ENCODE measurements around the gene MS4A18. TPM values are rescaled to one million over a fixed set of nuclear protein-coding genes. Genes with fewer than 3 reads are reported as not detected.

The MS4A18 gene
- total RNA-seq, 4 donors from 2014 or later: not detected

DNA sequence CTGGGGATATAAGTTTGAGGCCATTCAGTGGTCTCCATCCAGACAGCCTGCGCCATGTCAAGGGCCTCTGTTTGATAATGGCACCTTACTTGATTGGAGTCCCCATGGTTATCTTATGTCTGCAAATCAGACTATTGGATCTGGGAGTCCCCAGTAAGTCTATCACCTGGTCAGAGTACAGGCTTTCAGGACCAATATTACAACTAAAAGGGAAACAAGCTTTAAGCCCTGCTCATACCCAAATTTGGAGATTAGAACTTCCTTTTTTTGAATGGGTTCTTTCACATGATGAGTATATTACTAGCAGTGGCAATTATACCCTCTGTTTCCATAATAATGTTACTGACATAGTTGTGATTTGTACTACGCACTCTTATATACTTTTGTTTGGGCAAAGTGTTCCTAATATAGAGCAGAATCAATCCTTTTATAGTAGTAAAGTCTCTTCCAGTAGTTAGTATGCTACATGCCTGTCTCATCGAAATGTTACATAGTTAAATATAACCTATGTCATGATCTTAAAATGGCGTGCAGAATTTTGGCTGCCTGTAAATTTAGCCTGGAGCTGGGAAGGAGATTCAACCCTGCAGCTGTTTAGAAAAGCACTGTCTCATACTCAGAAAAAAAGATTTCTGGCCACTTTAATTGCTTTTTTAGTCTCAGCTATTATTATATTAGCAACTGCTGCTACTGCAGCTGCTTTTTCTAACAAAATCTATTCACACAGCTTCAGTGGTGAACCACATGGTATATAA lies 37.1 kb downstream of the MS4A18 start:
- peak in 1 of 2 donors; percentile 16 for DNase-seq (ENCODE audit: low spot score in 2 of 2)
- Histone ChIP-seq H3K4me3 (no peak overlapping the region), H3K27ac (no peak overlapping the region), H3K9me3 (no peaks in the 10 kb centered on the region), H3K4me1 (no peaks in the 10 kb centered on the region), H3K36me3 (no peaks in the 10 kb centered on the region), H3K27me3 (peaks cover 28% of the 10 kb centered on the region)
- TF ChIP-seq POLR2A (IDR thresholded peaks at IDR 0.05): no peak
- TF ChIP-seq, protein P1, sequence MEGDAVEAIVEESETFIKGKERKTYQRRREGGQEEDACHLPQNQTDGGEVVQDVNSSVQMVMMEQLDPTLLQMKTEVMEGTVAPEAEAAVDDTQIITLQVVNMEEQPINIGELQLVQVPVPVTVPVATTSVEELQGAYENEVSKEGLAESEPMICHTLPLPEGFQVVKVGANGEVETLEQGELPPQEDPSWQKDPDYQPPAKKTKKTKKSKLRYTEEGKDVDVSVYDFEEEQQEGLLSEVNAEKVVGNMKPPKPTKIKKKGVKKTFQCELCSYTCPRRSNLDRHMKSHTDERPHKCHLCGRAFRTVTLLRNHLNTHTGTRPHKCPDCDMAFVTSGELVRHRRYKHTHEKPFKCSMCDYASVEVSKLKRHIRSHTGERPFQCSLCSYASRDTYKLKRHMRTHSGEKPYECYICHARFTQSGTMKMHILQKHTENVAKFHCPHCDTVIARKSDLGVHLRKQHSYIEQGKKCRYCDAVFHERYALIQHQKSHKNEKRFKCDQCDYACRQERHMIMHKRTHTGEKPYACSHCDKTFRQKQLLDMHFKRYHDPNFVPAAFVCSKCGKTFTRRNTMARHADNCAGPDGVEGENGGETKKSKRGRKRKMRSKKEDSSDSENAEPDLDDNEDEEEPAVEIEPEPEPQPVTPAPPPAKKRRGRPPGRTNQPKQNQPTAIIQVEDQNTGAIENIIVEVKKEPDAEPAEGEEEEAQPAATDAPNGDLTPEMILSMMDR (IDR thresholded peaks at IDR 0.05): no peak
- no peak for TF ChIP-seq POLR2AphosphoS5 (IDR thresholded peaks at IDR 0.05)
- no peak for TF ChIP-seq EP300 (IDR thresholded peaks at IDR 0.05)
- WGBS: 56% methylated on average over 4 of the region's 4 CpGs

- Histone ChIP-seq H3K36me3 (no peaks in the 10 kb centered on the region), H3K27me3 (peaks cover 29% of the 10 kb centered on the region), H3K27ac (no peak overlapping the region), H3K4me1 (no peaks in the 10 kb centered on the region), H3K9me3 (no peaks in the 10 kb centered on the region), H3K4me3 (no peak overlapping the region)
- DNase-seq (ENCODE audit: low spot score in 2 of 2): peak in 1 of 2 donors; percentile 16
- 78% methylated on average over 11 of the region's 11 CpGs for WGBS
- TF ChIP-seq, protein P1 (IDR thresholded peaks at IDR 0.05): no peak
- TF ChIP-seq POLR2A (IDR thresholded peaks at IDR 0.05) (no peak), EP300 (IDR thresholded peaks at IDR 0.05) (no peak), POLR2AphosphoS5 (IDR thresholded peaks at IDR 0.05) (no peak)
These were observed 38.6 kb downstream of the MS4A18 start for GRCh38 chr11:60762851-60763691.

DNA sequence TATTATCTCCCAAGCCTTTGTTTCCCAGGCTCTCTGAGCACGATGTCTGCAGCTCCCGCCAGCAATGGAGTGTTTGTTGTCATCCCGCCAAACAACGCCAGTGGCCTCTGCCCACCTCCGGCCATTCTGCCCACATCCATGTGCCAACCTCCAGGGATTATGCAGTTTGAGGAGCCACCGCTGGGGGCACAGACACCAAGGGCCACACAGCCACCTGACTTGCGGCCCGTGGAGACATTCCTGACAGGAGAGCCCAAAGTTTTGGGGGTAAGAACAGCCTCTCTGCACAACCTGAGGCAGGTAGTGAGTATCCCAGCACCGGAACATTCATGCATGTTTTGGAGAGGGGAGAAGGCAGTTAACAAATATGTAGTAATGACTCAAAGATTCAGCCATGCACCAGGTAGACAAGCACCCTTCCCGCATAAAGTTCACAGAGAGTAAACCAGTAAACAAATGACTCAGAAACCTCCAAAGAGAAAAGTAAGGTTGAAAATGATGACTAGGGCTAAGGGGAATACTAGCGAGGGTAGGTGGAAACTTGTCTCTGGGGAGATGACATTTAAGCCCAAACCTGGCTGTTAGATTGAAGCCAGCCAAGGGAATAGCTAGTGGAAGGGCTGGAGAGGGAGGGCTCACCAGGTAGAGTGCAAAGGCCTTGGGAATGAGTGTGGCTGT lies 39.3 kb downstream of the MS4A18 start:
- no peak for TF ChIP-seq POLR2AphosphoS5 (IDR thresholded peaks at IDR 0.05)
- no peak for TF ChIP-seq POLR2A (IDR thresholded peaks at IDR 0.05)
- no peak for TF ChIP-seq EP300 (IDR thresholded peaks at IDR 0.05)
- TF ChIP-seq, protein P1 (IDR thresholded peaks at IDR 0.05): no peak
- peak in 1 of 2 donors; percentile 55 for DNase-seq (ENCODE audit: low spot score in 2 of 2)
- Histone ChIP-seq H3K27ac (no peak overlapping the region), H3K27me3 (peaks cover 29% of the 10 kb centered on the region), H3K4me3 (no peak overlapping the region), H3K9me3 (no peaks in the 10 kb centered on the region), H3K4me1 (no peaks in the 10 kb centered on the region), H3K36me3 (no peaks in the 10 kb centered on the region)
- WGBS: 90% methylated on average over 11 of the region's 11 CpGs

DNA sequence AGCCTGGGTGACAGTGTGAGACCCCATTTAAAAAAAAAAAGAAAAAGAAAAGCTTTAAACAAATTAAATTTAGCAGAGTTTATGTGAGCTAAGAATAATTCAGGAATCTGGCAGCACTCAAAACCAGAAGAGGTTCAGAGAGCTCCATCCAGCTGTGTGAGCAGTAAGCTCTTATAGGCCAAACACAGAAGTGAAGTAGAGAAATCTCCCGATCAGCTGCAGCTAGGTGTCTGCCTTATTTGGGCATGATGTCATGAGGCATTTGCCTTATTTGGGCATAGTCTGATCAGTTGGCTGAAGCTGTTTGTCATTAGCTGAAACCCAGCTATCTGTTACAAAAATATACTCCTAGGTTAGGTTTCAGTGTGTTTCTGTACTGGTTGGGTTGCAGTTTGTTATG lies 40.4 kb downstream of the MS4A18 start:
- Histone ChIP-seq H3K4me1 (no peaks in the 10 kb centered on the region), H3K9me3 (no peaks in the 10 kb centered on the region), H3K27me3 (peaks cover 29% of the 10 kb centered on the region), H3K4me3 (no peak overlapping the region), H3K36me3 (no peaks in the 10 kb centered on the region), H3K27ac (no peak overlapping the region)
- TF ChIP-seq POLR2AphosphoS5 (IDR thresholded peaks at IDR 0.05): no peak
- no peak for TF ChIP-seq POLR2A (IDR thresholded peaks at IDR 0.05)
- TF ChIP-seq, protein P1 (IDR thresholded peaks at IDR 0.05): no peak
- TF ChIP-seq EP300 (IDR thresholded peaks at IDR 0.05): no peak
- WGBS: 24% methylated on average over 1 of the region's 1 CpG
- DNase-seq (ENCODE audit: low spot score in 2 of 2): peak in 1 of 2 donors; percentile 2
